A549 (cell line): ENCODE measurements around the gene ZFP57.

Source experiments
- CBX2 ChIP-seq: fragments of 200-600 bp; sonication (generic); IDR thresholded peaks from 2 replicates; pipeline ENCODE4 v1.6.1; 2016; ENCODE audit warnings: low read depth, mild to moderate bottlenecking, borderline replicate concordance
- CHD2 ChIP-seq: fragments of 150-350 bp; IDR thresholded peaks from 2 replicates; pipeline ENCODE4 v1.6.1; 2014; ENCODE audit warnings: low read length; ENCODE audit not compliant: partially characterized antibody
- EHMT2 ChIP-seq: fragments of 200-600 bp; sonication (generic); IDR thresholded peaks from 2 replicates; pipeline ENCODE4 v1.6.1; 2016; ENCODE audit warnings: antibody characterized with exemption, low read depth, mild to moderate bottlenecking, moderate library complexity
- HOXB13 ChIP-seq: fragments of 250-450 bp; sonication (Bioruptor Pico); IDR thresholded peaks from 2 replicates; pipeline ENCODE4 v1.5.0; 2020; ENCODE audit warnings: low read depth, mild to moderate bottlenecking, moderate library complexity
- KDM5A ChIP-seq: fragments of 200-600 bp; sonication (generic); IDR thresholded peaks from 2 replicates; pipeline ENCODE4 v1.6.1; 2016; ENCODE audit warnings: antibody characterized with exemption, mild to moderate bottlenecking
- POLR2A ChIP-seq: IDR thresholded peaks from 2 replicates; pipeline ENCODE4 v1.6.1; 2012; ENCODE audit warnings: mild to moderate bottlenecking, low read length
- POLR2AphosphoS2 ChIP-seq: conservative IDR thresholded peaks from 2 replicates; pipeline ENCODE4 v1.6.1; 2012; ENCODE audit warnings: low read length, improper control_type of control experiment, inconsistent platforms
- REST ChIP-seq: fragments of 200-600 bp; sonication (generic); IDR thresholded peaks from 2 replicates; pipeline ENCODE4 v1.6.1; 2016; ENCODE audit warnings: antibody characterized with exemption, mild to moderate bottlenecking, moderate library complexity
- SMC3 ChIP-seq: fragments of >200 bp; sonication (Bioruptor Twin); formaldehyde crosslinking; IDR thresholded peaks from 3 replicates; pipeline ENCODE4 v1.6.1; 2018; ENCODE audit warnings: inconsistent platforms
- TF ChIP-seq, protein P1 (sequence below): fragments of >200 bp; sonication (Bioruptor Twin); formaldehyde crosslinking; IDR thresholded peaks from 3 replicates; pipeline ENCODE4 v1.5.1; 2016
- TF ChIP-seq, protein P2 (sequence below): fragments of 250-450 bp; sonication (Bioruptor Pico); IDR thresholded peaks from 2 replicates; pipeline ENCODE4 v1.5.0; 2021; ENCODE audit warnings: mild to moderate bottlenecking, moderate library complexity, borderline replicate concordance

DNA sequence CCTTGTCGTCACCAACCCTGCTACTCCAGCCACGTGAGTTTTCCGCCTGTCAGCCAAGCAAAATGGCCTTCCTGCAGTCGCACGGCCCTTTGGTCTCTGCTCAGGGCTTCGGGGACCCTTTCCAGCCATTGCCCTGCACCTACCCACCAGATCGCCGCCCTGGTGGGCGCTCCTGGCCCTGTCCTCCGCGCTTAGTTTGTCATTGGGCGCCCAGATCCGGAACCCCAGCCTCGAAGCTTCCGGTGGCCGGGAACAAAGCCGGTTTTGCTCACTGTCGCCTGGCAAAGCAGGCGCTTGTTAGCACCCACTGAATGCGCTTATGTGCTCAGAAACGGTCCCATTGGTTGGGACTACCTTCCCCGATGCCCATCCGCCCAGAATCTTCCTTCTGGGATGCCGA, 536 bp downstream of the ZFP57 start:
- TF ChIP-seq, protein P1, sequence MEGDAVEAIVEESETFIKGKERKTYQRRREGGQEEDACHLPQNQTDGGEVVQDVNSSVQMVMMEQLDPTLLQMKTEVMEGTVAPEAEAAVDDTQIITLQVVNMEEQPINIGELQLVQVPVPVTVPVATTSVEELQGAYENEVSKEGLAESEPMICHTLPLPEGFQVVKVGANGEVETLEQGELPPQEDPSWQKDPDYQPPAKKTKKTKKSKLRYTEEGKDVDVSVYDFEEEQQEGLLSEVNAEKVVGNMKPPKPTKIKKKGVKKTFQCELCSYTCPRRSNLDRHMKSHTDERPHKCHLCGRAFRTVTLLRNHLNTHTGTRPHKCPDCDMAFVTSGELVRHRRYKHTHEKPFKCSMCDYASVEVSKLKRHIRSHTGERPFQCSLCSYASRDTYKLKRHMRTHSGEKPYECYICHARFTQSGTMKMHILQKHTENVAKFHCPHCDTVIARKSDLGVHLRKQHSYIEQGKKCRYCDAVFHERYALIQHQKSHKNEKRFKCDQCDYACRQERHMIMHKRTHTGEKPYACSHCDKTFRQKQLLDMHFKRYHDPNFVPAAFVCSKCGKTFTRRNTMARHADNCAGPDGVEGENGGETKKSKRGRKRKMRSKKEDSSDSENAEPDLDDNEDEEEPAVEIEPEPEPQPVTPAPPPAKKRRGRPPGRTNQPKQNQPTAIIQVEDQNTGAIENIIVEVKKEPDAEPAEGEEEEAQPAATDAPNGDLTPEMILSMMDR, result no peak
- TF ChIP-seq POLR2A (no peak), CHD2 (no peak), EHMT2 (no peak), CBX2 (no peak), KDM5A (no peak), HOXB13 (CRISPR knock-in tag) (no peak), REST (no peak), SMC3 (no peak), POLR2AphosphoS2 (no peak)
- TF ChIP-seq, protein P2, sequence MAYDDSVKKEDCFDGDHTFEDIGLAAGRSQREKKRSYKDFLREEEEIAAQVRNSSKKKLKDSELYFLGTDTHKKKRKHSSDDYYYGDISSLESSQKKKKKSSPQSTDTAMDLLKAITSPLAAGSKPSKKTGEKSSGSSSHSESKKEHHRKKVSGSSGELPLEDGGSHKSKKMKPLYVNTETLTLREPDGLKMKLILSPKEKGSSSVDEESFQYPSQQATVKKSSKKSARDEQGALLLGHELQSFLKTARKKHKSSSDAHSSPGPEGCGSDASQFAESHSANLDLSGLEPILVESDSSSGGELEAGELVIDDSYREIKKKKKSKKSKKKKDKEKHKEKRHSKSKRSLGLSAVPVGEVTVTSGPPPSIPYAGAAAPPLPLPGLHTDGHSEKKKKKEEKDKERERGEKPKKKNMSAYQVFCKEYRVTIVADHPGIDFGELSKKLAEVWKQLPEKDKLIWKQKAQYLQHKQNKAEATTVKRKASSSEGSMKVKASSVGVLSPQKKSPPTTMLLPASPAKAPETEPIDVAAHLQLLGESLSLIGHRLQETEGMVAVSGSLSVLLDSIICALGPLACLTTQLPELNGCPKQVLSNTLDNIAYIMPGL (CRISPR knock-in tag), result no peak
